GM23338 (cell line): ENCODE measurements around the gene MRGPRE. TPM values are rescaled to one million over a fixed set of nuclear protein-coding genes. Genes with fewer than 3 reads are reported as not detected.

Source experiments
- ATAC-seq: fragments of 200-7000 bp; cut with Tn5 transposase; 3 replicates; pipeline ENCODE4 v1.9.1; 2020
- DNase-seq: peaks from one replicate; pipeline ENCODE4 v3.0.0-alpha.2; 2015; ENCODE audit warnings: low spot score
- H2AFZ ChIP-seq: fragments of 200-600 bp; sonication (generic); 2 replicates; pipeline ENCODE4 v1.8.0; 2016; ENCODE audit warnings: antibody characterized with exemption, mild to moderate bottlenecking, moderate library complexity
- H3F3A ChIP-seq: fragments of 200-600 bp; sonication (generic); replicated peaks from 2 replicates; pipeline ENCODE4 v1.8.0; 2017; ENCODE audit warnings: antibody characterized with exemption, mixed run types, low read depth
- H3K27ac ChIP-seq: fragments of 200-600 bp; sonication (generic); 2 replicates; pipeline ENCODE4 v1.6.1; 2016; ENCODE audit warnings: low read depth
- H3K27me3 ChIP-seq: fragments of 200-600 bp; sonication (generic); 2 replicates; pipeline ENCODE4 v1.8.0; 2016; ENCODE audit warnings: mild to moderate bottlenecking, mixed run types, moderate library complexity; ENCODE audit not compliant: insufficient read depth
- H3K36me3 ChIP-seq: fragments of 200-600 bp; sonication (generic); 2 replicates; pipeline ENCODE4 v1.8.0; 2016; ENCODE audit warnings: mild to moderate bottlenecking; ENCODE audit not compliant: insufficient read depth
- H3K4me1 ChIP-seq: fragments of 200-600 bp; sonication (generic); 2 replicates; pipeline ENCODE4 v1.8.0; 2016; ENCODE audit warnings: mild to moderate bottlenecking, moderate library complexity; ENCODE audit not compliant: insufficient read depth
- H3K4me2 ChIP-seq: fragments of 200-600 bp; sonication (generic); 2 replicates; pipeline ENCODE4 v1.7.1; 2017; ENCODE audit warnings: mixed run types
- H3K4me3 ChIP-seq: fragments of 200-600 bp; sonication (generic); 2 replicates; pipeline ENCODE4 v1.6.1; 2016; ENCODE audit warnings: mixed run types
- H3K79me2 ChIP-seq: fragments of 200-600 bp; sonication (generic); replicated peaks from 2 replicates; pipeline ENCODE4 v1.8.0; 2017; ENCODE audit warnings: mild to moderate bottlenecking; ENCODE audit not compliant: insufficient read depth
- H3K9me2 ChIP-seq: fragments of 200-600 bp; sonication (generic); 2 replicates; pipeline ENCODE4 v1.8.0; 2017; ENCODE audit not compliant: insufficient read depth
- H4K20me1 ChIP-seq: fragments of 200-600 bp; sonication (generic); replicated peaks from 2 replicates; pipeline ENCODE4 v1.8.0; 2017; ENCODE audit warnings: mild to moderate bottlenecking; ENCODE audit not compliant: insufficient read depth
- H3K27ac Mint-ChIP-seq: 2 replicates; pipeline ENCODE4 v1.8.0; 2020; ENCODE audit warnings: inconsistent platforms, mild to moderate bottlenecking, moderate library complexity, mixed read lengths
- H3K27me3 Mint-ChIP-seq: 3 replicates; pipeline ENCODE4 v1.8.0; 2022; ENCODE audit warnings: low read depth, mild to moderate bottlenecking, moderate library complexity, mixed read lengths, inconsistent platforms; ENCODE audit not compliant: insufficient read depth, poor library complexity
- H3K36me3 Mint-ChIP-seq: 3 replicates; pipeline ENCODE4 v1.8.0; 2021; ENCODE audit warnings: low read depth, mild to moderate bottlenecking, inconsistent platforms, moderate library complexity, mixed read lengths
- H3K4me1 Mint-ChIP-seq: 3 replicates; pipeline ENCODE4 v1.8.0; 2020; ENCODE audit warnings: mild to moderate bottlenecking, inconsistent platforms, mixed read lengths
- H3K4me3 Mint-ChIP-seq: 3 replicates; pipeline ENCODE4 v1.8.0; 2021; ENCODE audit warnings: moderate library complexity, mild to moderate bottlenecking, inconsistent platforms, mixed read lengths
- H3K9me3 Mint-ChIP-seq: 3 replicates; pipeline ENCODE4 v1.8.0; 2020; ENCODE audit warnings: moderate library complexity, mild to moderate bottlenecking, inconsistent platforms, mixed read lengths
- CREB1 ChIP-seq: fragments of 250-450 bp; sonication (Bioruptor Pico); IDR thresholded peaks from 2 replicates; pipeline ENCODE4 v1.5.0; 2020; ENCODE audit warnings: low read depth, mild to moderate bottlenecking, moderate library complexity
- CTCF ChIP-seq, 2 experiments: fragments of 200-600 bp in 1 of 2; sonication (generic) in 1 of 2; conservative IDR thresholded peaks; 2 replicates each; pipeline versions ENCODE4 v1.5.1 to v1.6.1; 2016 to 2017; ENCODE audit warnings: antibody characterized with exemption in 2 of 2, low read depth in 2 of 2, mild to moderate bottlenecking in 2 of 2, moderate library complexity in 1 of 2
- ETS1 ChIP-seq: IDR thresholded peaks from 2 replicates; pipeline ENCODE4 v1.6.1; 2016; ENCODE audit warnings: antibody characterized with exemption
- EZH2 ChIP-seq: fragments of 200-600 bp; sonication (generic); IDR thresholded peaks from one replicate; pipeline ENCODE4 v1.8.0; 2017; ENCODE audit warnings: antibody characterized with exemption, mild to moderate bottlenecking, low read depth; ENCODE audit not compliant: unreplicated experiment
- EZH2phosphoT487 ChIP-seq: fragments of 200-600 bp; sonication (generic); IDR thresholded peaks from one replicate; pipeline ENCODE4 v1.8.1; 2018; ENCODE audit warnings: antibody characterized with exemption; ENCODE audit not compliant: unreplicated experiment
- JUNB ChIP-seq: IDR thresholded peaks from one replicate; pipeline ENCODE4 v1.6.1; 2016; ENCODE audit warnings: antibody characterized with exemption; ENCODE audit not compliant: unreplicated experiment
- NANOG ChIP-seq: IDR thresholded peaks from 2 replicates; pipeline ENCODE4 v1.6.1; 2016; ENCODE audit warnings: antibody characterized with exemption, borderline replicate concordance
- POLR2AphosphoS5 ChIP-seq: IDR thresholded peaks from 2 replicates; pipeline ENCODE4 v1.6.1; 2016; ENCODE audit warnings: antibody characterized with exemption, low read depth
- REST ChIP-seq: IDR thresholded peaks from one replicate; pipeline ENCODE4 v1.6.1; 2018; ENCODE audit warnings: antibody characterized with exemption; ENCODE audit not compliant: unreplicated experiment
- STAT1 ChIP-seq: IDR thresholded peaks from one replicate; pipeline ENCODE4 v1.6.1; 2016; ENCODE audit warnings: antibody characterized with exemption; ENCODE audit not compliant: unreplicated experiment
- ZNF114 ChIP-seq: fragments of 250-450 bp; sonication (Bioruptor Pico); IDR thresholded peaks from 2 replicates; pipeline ENCODE4 v1.5.0; 2020; ENCODE audit warnings: mild to moderate bottlenecking, moderate library complexity
- ZNF331 ChIP-seq: fragments of 250-450 bp; sonication (Bioruptor Pico); IDR thresholded peaks from 2 replicates; pipeline ENCODE4 v1.5.0; 2020; ENCODE audit warnings: low read depth, mild to moderate bottlenecking, moderate library complexity
- ZNF462 ChIP-seq: fragments of 250-450 bp; sonication (Bioruptor Pico); IDR thresholded peaks from 2 replicates; pipeline ENCODE4 v1.5.0; 2020; ENCODE audit warnings: mild to moderate bottlenecking, moderate library complexity
- polyA plus RNA-seq: library from polyadenylated mRNA; unstranded; fragments of >200 nt; fragmentation: Nextera tagmentation; extraction: Ambion mirVana; gene quantifications from 2 replicates; pipeline ENCODE4 v1.2.1, GENCODE V29; 2016
- total RNA-seq: library from RNA; depleted of rRNA; stranded (reverse); fragments of >200 nt; shearing (Covaris generic); gene quantifications from 2 replicates; pipeline ENCODE4 v1.2.3, GENCODE V29; 2014

Gene MRGPRE
- total and polyA plus RNA-seq, 2 experiments from 2014 or later, result not detected

- peaks cover 16% of the 10 kb centered on the region for H3K27me3 Mint-ChIP-seq
- Histone ChIP-seq H4K20me1 (no peaks in the 10 kb centered on the region), H3K27ac (no peak overlapping the region), H3F3A (no peaks in the 10 kb centered on the region), H3K4me1 (peaks cover 15% of the 10 kb centered on the region; the same call in 1 of the 2 replicates), H3K36me3 (no peaks in the 10 kb centered on the region), H3K9me2 (no peaks in the 10 kb centered on the region), H3K27me3 (no peaks in the 10 kb centered on the region), H3K4me2 (no peak overlapping the region), H3K4me3 (no peak overlapping the region), H2AFZ (no peak overlapping the region), H3K79me2 (no peaks in the 10 kb centered on the region)
- DNase-seq, result no peak
- TF ChIP-seq NANOG, result no peak
- TF ChIP-seq ZNF462 (CRISPR knock-in tag), result no peak
- TF ChIP-seq POLR2AphosphoS5, result no peak
- TF ChIP-seq EZH2phosphoT487, result no peak
- TF ChIP-seq EZH2, result no peak
- no peak for TF ChIP-seq STAT1
- no peak for TF ChIP-seq JUNB
- no peak for TF ChIP-seq ZNF331 (CRISPR knock-in tag)
- TF ChIP-seq CREB1, result no peak
- TF ChIP-seq ETS1, result no peak
- TF ChIP-seq REST, result no peak
- TF ChIP-seq CTCF (conservative IDR thresholded peaks at IDR 0.05; ENCODE audit: low read depth in 2 of 2), result no peak
- TF ChIP-seq ZNF114 (CRISPR knock-in tag), result no peak
- no peaks in the 10 kb centered on the region for H3K9me3 Mint-ChIP-seq
- no peak overlapping the region for H3K4me3 Mint-ChIP-seq
- H3K36me3 Mint-ChIP-seq, result no peaks in the 10 kb centered on the region
- H3K4me1 Mint-ChIP-seq, result peaks cover 25% of the 10 kb centered on the region; the same call in 2 of the 3 replicates
- H3K27ac Mint-ChIP-seq, result no peak overlapping the region
- no peak for ATAC-seq
These were observed 10.7 kb downstream of the MRGPRE start for GRCh38 chr11:3221408-3222002.
